Thyroid gland (tissue), 4 donors: ENCODE results near the gene KLHL36.

Source experiments
- POLR2A ChIP-seq, 2 donors: fragments of 450-650 bp; IDR thresholded peaks; one replicate each; pipeline ENCODE4 v1.6.1; 2017; ENCODE audit warnings: antibody characterized with exemption in 2 of 2, mild to moderate bottlenecking in 2 of 2, moderate library complexity in 1 of 2
- TF ChIP-seq, protein P1 (sequence below), 6 experiments: fragments of 200-600 bp in 3 of 6; fragments of 450-650 bp in 3 of 6; sonication (generic) in 3 of 6; IDR thresholded peaks; one replicate each; pipeline ENCODE4 v1.5.1; 2016 to 2019; ENCODE audit warnings: antibody characterized with exemption in 6 of 6, mild to moderate bottlenecking in 2 of 6, inconsistent platforms in 1 of 6, moderate library complexity in 1 of 6

DNA sequence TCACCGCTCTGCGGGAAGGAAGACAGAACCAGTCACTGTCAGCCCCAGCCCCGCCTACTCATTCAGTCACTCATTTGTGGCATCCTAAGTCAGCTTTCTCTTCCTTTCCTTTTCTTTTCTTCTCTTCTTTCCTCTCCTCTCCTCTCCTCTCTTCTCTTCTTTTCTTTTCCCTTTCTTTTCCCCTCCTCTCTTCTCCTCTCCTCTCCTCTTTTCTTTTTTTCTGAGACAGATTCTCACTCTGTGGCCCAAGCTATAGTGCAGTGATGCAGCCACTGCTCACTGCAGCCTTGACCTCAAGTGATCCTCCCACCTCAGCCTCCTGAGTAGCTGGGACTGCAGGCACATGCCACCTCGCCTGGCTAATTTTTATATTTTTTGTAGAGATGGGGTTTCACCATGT lies 10.6 kb upstream of the KLHL36 start:
- TF ChIP-seq, protein P1, sequence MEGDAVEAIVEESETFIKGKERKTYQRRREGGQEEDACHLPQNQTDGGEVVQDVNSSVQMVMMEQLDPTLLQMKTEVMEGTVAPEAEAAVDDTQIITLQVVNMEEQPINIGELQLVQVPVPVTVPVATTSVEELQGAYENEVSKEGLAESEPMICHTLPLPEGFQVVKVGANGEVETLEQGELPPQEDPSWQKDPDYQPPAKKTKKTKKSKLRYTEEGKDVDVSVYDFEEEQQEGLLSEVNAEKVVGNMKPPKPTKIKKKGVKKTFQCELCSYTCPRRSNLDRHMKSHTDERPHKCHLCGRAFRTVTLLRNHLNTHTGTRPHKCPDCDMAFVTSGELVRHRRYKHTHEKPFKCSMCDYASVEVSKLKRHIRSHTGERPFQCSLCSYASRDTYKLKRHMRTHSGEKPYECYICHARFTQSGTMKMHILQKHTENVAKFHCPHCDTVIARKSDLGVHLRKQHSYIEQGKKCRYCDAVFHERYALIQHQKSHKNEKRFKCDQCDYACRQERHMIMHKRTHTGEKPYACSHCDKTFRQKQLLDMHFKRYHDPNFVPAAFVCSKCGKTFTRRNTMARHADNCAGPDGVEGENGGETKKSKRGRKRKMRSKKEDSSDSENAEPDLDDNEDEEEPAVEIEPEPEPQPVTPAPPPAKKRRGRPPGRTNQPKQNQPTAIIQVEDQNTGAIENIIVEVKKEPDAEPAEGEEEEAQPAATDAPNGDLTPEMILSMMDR (IDR thresholded peaks at IDR 0.05): no peak
- no peak for TF ChIP-seq POLR2A (IDR thresholded peaks at IDR 0.05)
